ENCODE measurements around the gene RAB11FIP5. TPM values are rescaled to one million over a fixed set of nuclear protein-coding genes. Genes with fewer than 3 reads are reported as not detected.

Gene RAB11FIP5
- total RNA-seq, 1 donor from 2014 or later = 33.3 TPM

DNA sequence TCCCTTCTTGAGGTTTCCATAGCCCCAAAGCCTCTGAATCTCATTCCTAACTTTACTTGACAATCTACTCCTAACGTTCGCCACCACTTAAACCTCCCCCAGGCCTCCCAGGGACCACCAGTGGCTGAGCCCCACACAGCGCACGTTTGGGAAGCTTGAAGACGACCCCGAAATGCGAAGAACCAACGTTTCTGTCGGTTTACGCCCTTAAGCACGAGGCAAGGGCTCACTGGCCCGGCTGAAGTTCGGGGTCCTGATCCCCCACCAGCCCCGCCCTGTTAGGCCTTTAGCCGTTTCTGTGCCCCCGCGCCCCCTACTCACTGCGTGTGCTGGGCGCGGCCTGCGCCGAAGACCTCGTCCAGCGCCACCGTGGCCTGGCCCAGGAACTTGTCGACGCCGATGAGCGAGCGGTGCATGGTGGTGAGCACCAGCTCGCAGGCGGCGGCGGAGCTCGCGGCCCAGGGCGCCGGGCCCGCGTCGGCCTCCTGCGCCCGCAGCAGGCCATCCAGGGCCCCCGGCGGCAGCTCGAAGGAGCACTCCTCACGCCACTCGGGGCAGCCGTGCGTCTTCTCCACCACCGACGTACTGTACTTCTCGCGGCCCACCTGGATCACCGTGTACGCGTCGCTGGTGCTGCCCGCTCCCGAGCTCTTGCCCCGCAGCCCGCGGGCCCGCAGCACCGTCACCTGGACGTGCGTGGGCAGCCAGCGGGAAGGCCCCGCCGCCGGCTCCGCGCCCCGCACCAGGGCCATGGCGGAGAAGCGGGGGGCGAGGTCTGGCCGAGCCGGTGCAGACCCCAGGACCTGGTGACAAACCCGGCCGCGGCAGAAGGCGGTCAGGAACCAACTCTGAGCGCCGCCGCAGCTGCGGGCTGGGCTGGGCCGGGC, 479 bp downstream of the RAB11FIP5 start:
- DNase-seq (ENCODE audit: low read depth) = no peak

DNA sequence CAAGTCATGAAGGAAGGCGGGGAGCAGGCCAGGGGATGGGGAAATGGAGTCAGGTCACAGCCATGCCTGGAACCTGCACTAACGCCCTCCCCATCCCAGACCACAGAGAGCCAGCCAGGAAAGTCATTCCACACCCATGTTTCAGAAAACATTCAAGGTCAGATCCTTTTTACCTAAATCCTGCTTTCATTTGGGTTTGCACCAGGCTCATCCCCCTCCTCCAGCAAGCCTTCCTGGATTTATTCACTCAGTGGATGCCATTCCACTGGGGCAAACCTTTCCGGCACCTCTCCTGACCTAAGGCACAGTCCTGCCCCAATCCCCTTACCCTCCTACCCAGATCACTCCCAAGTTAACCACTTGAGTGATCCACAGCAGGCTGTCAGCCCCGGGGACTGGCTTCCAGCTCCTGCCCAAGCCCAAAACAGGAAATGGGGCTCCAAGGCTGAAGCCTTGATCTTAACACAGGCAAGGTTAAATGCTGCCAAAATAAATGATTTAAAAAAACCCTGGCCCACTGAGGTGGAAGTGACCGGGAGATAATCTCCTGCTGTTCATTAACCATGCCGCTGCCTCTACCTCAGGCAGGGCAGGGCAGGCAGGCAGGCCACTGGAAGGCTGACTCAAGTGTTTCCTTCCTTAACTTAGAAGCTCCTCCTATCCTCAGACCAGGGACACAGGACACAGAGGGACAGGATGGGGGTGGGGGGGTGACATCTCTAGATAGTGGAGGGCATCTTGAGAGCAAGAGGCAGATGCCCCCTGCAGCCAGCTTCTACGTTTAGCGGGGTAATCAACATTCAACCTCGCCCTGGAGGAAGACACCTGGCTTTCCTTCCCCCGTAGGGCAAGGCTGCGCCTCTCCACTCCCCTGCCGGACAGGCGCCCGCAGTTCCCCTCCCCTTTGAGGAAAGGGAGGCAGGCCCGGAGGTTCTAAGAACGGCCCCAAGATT, 1.4 kb downstream of the RAB11FIP5 start:
- no peaks in the 10 kb centered on the region for H3K27me3 ChIP-seq (ENCODE audit: control insufficient read depth, insufficient read depth, low read length)
- H3K36me3 ChIP-seq (ENCODE audit: control insufficient read depth, insufficient read depth, low read length) = no peaks in the 10 kb centered on the region
- DNase-seq (ENCODE audit: low read depth) = no peak
- H3K4me3 ChIP-seq (ENCODE audit: low read depth, low read length) = peak overlapping the region; percentile 84
- TF ChIP-seq, protein P1, sequence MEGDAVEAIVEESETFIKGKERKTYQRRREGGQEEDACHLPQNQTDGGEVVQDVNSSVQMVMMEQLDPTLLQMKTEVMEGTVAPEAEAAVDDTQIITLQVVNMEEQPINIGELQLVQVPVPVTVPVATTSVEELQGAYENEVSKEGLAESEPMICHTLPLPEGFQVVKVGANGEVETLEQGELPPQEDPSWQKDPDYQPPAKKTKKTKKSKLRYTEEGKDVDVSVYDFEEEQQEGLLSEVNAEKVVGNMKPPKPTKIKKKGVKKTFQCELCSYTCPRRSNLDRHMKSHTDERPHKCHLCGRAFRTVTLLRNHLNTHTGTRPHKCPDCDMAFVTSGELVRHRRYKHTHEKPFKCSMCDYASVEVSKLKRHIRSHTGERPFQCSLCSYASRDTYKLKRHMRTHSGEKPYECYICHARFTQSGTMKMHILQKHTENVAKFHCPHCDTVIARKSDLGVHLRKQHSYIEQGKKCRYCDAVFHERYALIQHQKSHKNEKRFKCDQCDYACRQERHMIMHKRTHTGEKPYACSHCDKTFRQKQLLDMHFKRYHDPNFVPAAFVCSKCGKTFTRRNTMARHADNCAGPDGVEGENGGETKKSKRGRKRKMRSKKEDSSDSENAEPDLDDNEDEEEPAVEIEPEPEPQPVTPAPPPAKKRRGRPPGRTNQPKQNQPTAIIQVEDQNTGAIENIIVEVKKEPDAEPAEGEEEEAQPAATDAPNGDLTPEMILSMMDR (IDR thresholded peaks at IDR 0.05; ENCODE audit: insufficient read depth, low read length, poor library complexity, severe bottlenecking) = no peak

More for the DNA sequence above, 479 bp downstream of the RAB11FIP5 start:
- Histone ChIP-seq H3K27me3 (ENCODE audit: control insufficient read depth, insufficient read depth, low read length) (no peaks in the 10 kb centered on the region), H3K4me3 (ENCODE audit: low read depth, low read length) (peak overlapping the region; percentile 84), H3K36me3 (ENCODE audit: control insufficient read depth, insufficient read depth, low read length) (no peaks in the 10 kb centered on the region)
- TF ChIP-seq, protein P1 (IDR thresholded peaks at IDR 0.05; ENCODE audit: insufficient read depth, low read length, poor library complexity, severe bottlenecking) = no peak

DNA sequence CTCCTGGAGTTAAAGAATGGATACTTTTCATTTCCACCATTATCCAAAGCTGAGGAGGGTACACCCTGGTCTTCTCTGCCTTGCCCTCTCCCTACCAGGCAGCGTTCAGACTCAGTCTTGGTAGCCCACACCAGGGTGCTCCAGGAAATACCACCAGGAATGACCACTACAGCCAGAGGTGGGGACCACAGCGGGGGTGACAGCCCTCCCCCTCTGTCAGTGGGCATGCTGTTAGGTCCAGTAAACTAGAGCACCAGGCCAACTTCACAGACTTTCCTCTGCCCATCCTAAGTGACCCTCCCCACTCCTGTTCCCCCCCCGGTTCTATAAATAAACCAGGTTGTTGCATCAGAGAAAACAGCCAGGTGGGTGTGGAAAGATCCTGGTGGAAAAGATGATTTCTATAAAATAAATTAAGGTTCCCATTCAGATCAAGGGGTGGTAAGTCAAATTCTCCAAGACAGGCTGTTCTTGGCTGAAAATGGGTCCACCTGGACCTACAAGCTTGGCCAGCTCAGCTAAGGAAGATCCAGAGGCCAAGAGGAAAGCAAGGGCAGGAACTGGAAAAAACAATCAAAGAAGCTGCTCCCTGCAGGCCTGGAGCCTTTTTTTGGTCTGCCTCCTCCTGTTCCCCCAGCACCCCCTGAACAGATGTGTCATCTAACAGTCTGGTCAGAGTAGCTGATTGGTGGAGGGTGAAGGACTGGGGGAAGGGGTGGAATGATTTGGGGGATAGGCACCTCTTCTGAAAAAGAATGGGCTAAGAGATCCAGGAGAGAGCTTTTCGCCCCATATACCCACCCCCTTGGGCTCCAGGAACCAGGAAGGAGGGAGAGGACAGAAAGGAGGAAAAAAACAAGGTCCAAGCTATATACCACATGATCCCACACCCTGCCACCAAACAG, 2.3 kb downstream of the RAB11FIP5 start:
- Histone ChIP-seq H3K4me3 (ENCODE audit: low read depth, low read length) (peak overlapping the region; percentile 84), H3K27me3 (ENCODE audit: control insufficient read depth, insufficient read depth, low read length) (no peaks in the 10 kb centered on the region), H3K36me3 (ENCODE audit: control insufficient read depth, insufficient read depth, low read length) (no peaks in the 10 kb centered on the region)
- TF ChIP-seq, protein P1 (IDR thresholded peaks at IDR 0.05; ENCODE audit: insufficient read depth, low read length, poor library complexity, severe bottlenecking) = no peak
- no peak for DNase-seq (ENCODE audit: low read depth)

DNA sequence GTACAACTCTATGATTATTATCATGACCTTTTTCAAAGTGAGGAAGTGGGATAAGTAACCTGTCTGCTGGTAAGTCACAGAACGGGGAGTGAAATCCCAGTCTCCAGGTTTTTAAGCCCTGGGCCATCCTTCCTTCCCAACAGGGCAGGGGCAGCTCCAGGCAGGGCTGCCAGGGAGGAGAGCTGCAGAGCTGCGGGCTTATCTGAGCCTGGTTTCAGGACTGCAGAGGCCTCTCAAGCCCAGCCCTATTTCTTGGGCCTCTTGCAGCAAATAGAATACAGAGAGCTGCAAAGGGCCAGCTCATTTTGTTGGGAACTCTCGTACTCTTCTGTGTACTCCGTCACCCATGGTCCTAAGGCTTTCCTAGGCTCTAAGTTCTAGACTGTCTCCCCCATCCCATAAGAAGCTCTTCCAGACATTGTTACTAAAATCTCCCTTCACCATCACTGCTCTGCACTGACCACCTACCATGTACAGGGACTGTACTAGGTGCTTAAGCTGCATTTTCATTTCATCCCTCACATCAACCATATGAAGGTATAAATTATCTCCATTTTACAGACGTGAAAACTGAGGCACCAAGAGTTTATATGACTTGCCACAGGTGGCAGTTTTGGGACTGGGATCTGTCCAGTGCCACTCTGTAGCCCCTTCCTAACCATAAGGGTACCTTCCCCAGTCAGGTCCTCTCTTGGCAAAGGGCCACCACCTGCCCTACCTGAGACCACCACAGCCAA, 3.1 kb downstream of the RAB11FIP5 start:
- Histone ChIP-seq H3K27me3 (ENCODE audit: control insufficient read depth, insufficient read depth, low read length) (no peaks in the 10 kb centered on the region), H3K4me3 (ENCODE audit: low read depth, low read length) (no peak overlapping the region), H3K36me3 (ENCODE audit: control insufficient read depth, insufficient read depth, low read length) (no peaks in the 10 kb centered on the region)
- TF ChIP-seq, protein P1 (IDR thresholded peaks at IDR 0.05; ENCODE audit: insufficient read depth, low read length, poor library complexity, severe bottlenecking) = no peak
- no peak for DNase-seq (ENCODE audit: low read depth)

Measured in kidney epithelial cell (primary cell).